BE2C (cell line): ENCODE results near the gene CXCR5. TPM values are rescaled to one million over a fixed set of nuclear protein-coding genes. Genes with fewer than 3 reads are reported as not detected.
A peak's percentile ranks its signal among the peaks of the same experiment; 100 is the strongest.

Source experiments
- DNase-seq: peaks from one replicate; pipeline ENCODE4 v3.0.0-alpha.2; 2020
- H3K27me3 ChIP-seq: fragments of 250-450 bp; sonication (Bioruptor Pico); 2 replicates; pipeline ENCODE4 v1.5.1; 2020; ENCODE audit warnings: mild to moderate bottlenecking
- H3K36me3 ChIP-seq: fragments of 250-450 bp; sonication (Bioruptor Pico); 2 replicates; pipeline ENCODE4 v1.5.1; 2020; ENCODE audit warnings: mild to moderate bottlenecking
- H3K4me1 ChIP-seq: fragments of 250-450 bp; sonication (Bioruptor Pico); 2 replicates; pipeline ENCODE4 v1.5.1; 2020
- H3K4me3 ChIP-seq: 2 replicates; pipeline ENCODE4 v1.5.1; 2011; ENCODE audit warnings: low read depth, low read length
- H3K9me3 ChIP-seq: fragments of 250-450 bp; sonication (Bioruptor Pico); 2 replicates; pipeline ENCODE4 v1.5.1; 2020
- polyA plus RNA-seq: library from polyadenylated mRNA; unstranded; fragments of >200 nt; gene quantifications from one replicate; pipeline ENCODE4 v1.2.1, GENCODE V29; 2012; ENCODE audit warnings: low read depth, missing spikeins; ENCODE audit not compliant: insufficient read length, insufficient read depth
- TF ChIP-seq, protein P1 (sequence below): IDR thresholded peaks from 2 replicates; pipeline ENCODE4 v1.5.1; 2012; ENCODE audit warnings: mild to moderate bottlenecking, low read depth, low read length

The CXCR5 gene, protein sequence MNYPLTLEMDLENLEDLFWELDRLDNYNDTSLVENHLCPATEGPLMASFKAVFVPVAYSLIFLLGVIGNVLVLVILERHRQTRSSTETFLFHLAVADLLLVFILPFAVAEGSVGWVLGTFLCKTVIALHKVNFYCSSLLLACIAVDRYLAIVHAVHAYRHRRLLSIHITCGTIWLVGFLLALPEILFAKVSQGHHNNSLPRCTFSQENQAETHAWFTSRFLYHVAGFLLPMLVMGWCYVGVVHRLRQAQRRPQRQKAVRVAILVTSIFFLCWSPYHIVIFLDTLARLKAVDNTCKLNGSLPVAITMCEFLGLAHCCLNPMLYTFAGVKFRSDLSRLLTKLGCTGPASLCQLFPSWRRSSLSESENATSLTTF
- polyA plus RNA-seq, result not detected

DNA sequence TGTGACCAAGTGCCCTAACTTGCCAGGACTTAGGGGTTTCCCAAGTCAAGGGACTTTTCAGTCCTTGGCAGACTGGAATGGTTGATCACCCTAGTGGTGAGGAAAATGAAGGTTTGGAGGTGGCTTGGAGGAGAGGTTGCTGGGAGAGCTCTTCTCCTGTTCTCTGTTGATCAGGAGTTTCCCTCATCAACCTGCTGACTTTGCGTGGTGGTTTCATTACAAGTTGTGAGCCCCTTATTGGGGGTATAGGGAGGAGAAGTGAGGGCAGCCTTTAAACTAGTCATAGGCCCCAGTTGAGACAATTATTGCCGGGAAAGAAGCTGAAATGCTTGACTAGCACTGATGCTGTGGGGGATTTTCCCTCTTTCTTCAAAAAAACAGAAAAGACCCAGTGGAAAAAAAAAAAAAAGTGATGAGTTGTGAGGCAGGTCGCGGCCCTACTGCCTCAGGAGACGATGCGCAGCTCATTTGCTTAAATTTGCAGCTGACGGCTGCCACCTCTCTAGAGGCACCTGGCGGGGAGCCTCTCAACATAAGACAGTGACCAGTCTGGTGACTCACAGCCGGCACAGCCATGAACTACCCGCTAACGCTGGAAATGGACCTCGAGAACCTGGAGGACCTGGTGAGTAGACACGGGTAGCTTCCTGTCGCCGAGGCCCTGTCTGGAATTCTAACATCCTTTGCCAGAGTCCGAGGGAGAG is at the start of gene CXCR5:
TSS of gene CXCR5 (plus strand) at position 525 of the 704 bp plus-strand sequence. CDS start at position 575, 50 bp downstream.
- H3K9me3 ChIP-seq, result no peaks in the 10 kb centered on the region
- no peaks in the 10 kb centered on the region for H3K27me3 ChIP-seq
- TF ChIP-seq, protein P1, sequence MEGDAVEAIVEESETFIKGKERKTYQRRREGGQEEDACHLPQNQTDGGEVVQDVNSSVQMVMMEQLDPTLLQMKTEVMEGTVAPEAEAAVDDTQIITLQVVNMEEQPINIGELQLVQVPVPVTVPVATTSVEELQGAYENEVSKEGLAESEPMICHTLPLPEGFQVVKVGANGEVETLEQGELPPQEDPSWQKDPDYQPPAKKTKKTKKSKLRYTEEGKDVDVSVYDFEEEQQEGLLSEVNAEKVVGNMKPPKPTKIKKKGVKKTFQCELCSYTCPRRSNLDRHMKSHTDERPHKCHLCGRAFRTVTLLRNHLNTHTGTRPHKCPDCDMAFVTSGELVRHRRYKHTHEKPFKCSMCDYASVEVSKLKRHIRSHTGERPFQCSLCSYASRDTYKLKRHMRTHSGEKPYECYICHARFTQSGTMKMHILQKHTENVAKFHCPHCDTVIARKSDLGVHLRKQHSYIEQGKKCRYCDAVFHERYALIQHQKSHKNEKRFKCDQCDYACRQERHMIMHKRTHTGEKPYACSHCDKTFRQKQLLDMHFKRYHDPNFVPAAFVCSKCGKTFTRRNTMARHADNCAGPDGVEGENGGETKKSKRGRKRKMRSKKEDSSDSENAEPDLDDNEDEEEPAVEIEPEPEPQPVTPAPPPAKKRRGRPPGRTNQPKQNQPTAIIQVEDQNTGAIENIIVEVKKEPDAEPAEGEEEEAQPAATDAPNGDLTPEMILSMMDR, result 0 out of 2 replicates have a peak, but pooled peaks have one; percentile 10
- H3K4me1 ChIP-seq, result no peaks in the 10 kb centered on the region
- no peak for DNase-seq
- H3K4me3 ChIP-seq, result no peak within 1 kb of the TSS
- no peaks in the 10 kb centered on the region for H3K36me3 ChIP-seq

DNA sequence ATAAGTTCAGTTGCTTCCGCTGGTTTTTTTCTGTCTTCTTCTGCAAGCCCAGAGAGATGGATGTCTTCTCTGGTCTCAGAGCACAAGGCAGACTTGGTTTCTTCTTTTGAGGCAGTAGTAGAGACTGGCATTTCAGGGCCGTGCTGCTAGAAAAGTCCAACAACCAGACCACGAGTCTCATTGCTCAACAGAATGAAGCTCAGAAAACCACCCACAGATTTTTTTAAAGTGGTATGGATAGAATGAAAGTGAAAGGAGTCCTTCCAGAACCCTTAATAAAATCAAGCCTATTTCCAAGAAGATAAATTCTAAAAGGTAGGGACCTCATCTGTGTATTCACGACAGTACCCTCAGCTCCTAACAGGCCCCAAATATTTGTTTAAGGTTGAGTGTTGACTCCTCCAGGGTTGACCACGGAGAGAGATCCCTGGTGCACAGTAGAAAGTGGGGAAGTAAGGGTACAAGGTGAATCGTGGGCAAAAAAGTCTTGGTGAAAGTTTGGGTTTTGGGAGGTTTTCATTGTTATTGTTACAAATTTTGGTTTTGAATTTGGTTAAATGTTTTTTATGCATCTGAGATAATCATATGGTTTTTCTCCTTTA is 49.2 kb upstream of the CXCR5 start:
- Histone ChIP-seq H3K36me3 (no peaks in the 10 kb centered on the region), H3K27me3 (no peaks in the 10 kb centered on the region), H3K4me1 (no peaks in the 10 kb centered on the region), H3K4me3 (no peak overlapping the region), H3K9me3 (no peaks in the 10 kb centered on the region)
- TF ChIP-seq, protein P1, result no peak
- no peak for DNase-seq

DNA sequence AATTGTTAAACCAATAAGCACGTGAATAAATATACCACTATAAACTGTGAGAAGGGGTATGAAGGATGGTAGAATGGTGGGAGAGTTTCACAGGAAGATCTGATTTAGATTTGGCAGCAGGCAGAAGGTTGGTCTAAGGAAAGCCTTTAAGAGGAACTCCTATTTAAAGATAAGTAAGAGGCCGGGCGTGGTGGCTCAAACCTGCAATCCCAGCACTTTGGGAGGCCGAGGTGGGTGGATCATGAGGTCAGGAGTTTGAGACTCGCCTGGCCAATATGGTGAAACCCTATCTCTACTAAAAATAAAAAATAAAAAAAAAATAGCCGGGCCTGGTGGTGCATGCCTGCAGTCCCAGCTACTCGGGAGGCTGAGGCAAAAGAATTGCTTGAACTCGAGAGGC is 45.8 kb upstream of the CXCR5 start:
- Histone ChIP-seq H3K4me3 (no peak overlapping the region), H3K4me1 (no peaks in the 10 kb centered on the region), H3K27me3 (no peaks in the 10 kb centered on the region), H3K9me3 (no peaks in the 10 kb centered on the region), H3K36me3 (no peaks in the 10 kb centered on the region)
- TF ChIP-seq, protein P1, result no peak
- DNase-seq, result no peak

DNA sequence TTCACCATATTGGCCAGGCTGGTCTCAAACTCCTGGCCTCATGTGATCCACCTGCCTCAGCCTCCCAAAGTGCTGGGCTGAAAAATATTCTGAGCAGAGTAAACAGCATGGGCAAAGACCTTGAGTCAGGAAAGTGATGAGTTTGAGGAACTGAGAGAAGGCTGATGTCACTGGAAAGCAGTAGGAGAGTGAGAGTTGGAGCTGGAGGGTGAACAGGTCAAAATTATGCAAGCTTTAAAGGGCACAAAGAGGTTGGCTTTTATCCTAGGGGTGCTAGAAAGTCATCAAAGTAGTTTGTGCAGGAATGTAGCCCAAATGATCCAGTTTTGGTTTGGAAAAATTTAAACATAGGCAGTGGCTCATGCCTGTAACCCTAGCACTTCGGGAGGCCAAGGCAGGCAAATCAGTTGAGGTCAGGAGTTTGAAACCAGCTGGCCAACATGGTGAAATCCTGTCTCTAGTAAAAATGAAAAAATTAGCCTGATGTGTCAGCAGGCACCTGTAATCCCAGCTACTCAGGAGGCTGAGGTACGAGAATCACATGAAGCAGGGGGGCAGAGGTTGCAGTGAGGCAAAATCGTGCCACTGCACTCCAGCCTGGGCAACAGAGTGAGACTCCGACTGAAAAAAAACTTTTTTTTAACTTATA is 44.7 kb upstream of the CXCR5 start:
- no peaks in the 10 kb centered on the region for H3K36me3 ChIP-seq
- H3K27me3 ChIP-seq, result no peaks in the 10 kb centered on the region
- no peak overlapping the region for H3K4me3 ChIP-seq
- no peaks in the 10 kb centered on the region for H3K4me1 ChIP-seq
- TF ChIP-seq, protein P1, result no peak
- H3K9me3 ChIP-seq, result no peaks in the 10 kb centered on the region
- DNase-seq, result no peak

DNA sequence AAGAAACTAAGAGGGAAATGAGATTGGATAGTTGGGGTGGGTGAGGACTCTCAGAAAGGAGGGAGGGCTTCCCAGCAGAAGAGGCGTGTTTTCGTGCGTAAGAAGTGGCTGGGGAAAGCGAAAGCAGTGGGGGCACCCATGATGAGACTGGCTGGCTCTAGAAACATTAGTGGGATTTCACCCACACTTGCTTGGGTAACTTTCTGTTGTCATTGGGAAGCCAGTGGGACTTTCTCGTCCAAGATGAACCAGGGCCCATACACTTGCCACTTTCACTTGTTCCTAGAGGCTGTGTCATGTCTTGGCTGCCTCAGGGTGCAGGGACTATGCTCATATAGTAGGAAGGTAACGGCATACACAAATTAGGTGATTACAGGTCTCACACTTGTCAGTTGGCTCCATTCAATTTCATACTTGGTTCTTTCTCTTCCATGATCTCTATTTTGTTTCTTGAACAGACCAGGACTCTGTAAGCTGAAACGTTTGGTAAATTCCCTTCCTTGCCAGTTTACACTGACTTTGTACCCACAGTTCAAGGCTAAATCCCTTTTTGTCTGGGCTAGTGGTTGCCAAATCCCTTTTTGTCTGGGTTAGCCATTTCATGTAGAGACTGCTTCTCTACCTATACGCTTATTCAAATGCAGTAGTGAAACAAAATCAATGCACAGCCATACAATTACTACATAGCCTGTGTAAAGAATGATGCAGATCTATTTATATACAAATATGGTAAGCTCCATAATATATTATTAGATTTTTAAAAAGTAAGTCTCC is 42.0 kb upstream of the CXCR5 start:
- H3K4me1 ChIP-seq, result no peaks in the 10 kb centered on the region
- TF ChIP-seq, protein P1, result no peak
- H3K36me3 ChIP-seq, result no peaks in the 10 kb centered on the region
- no peak overlapping the region for H3K4me3 ChIP-seq
- no peaks in the 10 kb centered on the region for H3K9me3 ChIP-seq
- DNase-seq, result no peak
- H3K27me3 ChIP-seq, result no peaks in the 10 kb centered on the region
